Measurements from ENCODE around the gene BTBD6. TPM values are rescaled to one million over a fixed set of nuclear protein-coding genes. Genes with fewer than 3 reads are reported as not detected.

Gene BTBD6
- total and polyA plus RNA-seq, 3 experiments from 2014 or later = 16.2 to 55.0 (median 54.1) TPM

DNA sequence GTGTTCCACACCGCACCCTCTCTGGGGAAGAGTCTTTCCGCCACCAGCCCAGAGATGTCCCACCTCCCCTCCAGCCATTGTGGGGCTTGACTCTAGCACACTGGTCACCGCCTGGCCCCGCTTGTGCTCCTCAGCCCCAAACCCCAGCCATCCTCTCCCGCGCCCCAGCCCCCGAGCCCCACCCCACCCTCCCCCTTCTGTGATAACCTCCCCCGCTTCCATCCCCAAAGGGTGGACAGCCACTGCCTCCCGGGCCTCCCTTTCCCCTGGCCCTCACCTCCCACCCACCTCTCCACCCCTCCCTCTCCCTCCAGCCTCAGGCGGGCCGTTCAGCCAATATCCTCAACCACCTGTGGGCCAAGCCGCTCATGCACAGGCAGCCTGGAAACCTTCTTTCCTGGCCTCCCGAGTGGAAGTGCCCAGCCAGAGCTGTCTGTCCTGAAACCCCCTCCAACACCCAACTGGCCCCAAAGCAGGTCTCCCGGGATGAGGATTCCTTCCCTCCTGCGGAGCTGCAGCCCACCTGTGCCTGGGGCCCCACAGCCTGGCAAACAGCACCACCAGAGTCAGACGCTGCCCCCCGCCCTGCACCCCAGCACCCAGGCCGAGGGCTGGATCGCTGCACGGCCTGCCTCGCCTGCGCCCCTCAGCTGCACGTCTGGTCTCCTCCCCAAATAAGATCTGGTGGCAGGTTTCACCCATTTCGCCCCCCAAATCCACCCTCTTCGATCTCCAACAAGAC lies 40.2 kb upstream of the BTBD6 start:
- no peaks in the 10 kb centered on the region for H3K9me3 Mint-ChIP-seq

DNA sequence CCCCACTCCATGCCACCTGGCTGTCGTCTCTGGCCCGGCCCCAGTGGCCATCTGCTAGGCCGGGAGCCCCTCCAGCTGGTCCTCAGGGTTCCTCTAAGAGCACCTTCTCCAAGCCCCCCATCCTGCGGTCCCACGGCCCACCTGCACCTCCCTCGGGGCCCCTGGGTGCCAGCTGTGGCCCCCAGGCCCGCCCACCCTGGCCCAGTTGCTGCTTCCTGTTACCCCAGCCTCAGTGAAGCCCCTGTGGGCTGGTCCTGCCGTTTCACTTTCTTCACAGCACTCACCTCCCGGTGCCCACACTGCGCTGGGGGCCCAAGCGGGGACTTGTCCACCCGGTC lies 39.6 kb upstream of the BTBD6 start:
- no peaks in the 10 kb centered on the region for H3K9me3 ChIP-seq (ENCODE audit: low read length)
- ChIA-PET POLR2A (no interaction called here), CTCF (interaction anchor here (2.0 kb wide), 1 partner anchor 143 kb away, joined by 7 read pairs; no protein-coding TSS in a partner anchor)
- no peaks in the 10 kb centered on the region for H3K4me1 ChIP-seq (ENCODE audit: insufficient read depth, low read length)
- H3K36me3 Mint-ChIP-seq = peaks cover 0 to 23% (median 0%) of the 10 kb centered on the region in 3 donors
- no peaks in the 10 kb centered on the region for H3K27me3 ChIP-seq (ENCODE audit: insufficient read depth, low read length, poor library complexity, severe bottlenecking)
- H3K27me3 Mint-ChIP-seq = peaks cover 0 to 4% of the 10 kb centered on the region in 2 donors
- H3K4me1 Mint-ChIP-seq = peaks cover 0 to 8% (median 0%) of the 10 kb centered on the region in 3 donors
- no peak overlapping the region for H3K27ac ChIP-seq (ENCODE audit: low read depth, low read length)
- no peaks in the 10 kb centered on the region for H3K9me3 Mint-ChIP-seq
- H3K36me3 ChIP-seq (ENCODE audit: insufficient read depth, low read length) = no peaks in the 10 kb centered on the region
- no peak overlapping the region for H3K4me3 ChIP-seq (ENCODE audit: low read length)
- DNase-seq = no peak
- peak overlapping the region in 1 of 8 donors; percentile 74 for H3K27ac Mint-ChIP-seq
- no peak overlapping the region for H3K4me3 Mint-ChIP-seq

More for the DNA sequence above, 40.2 kb upstream of the BTBD6 start:
- Mint-ChIP-seq H3K36me3 (peaks cover 0 to 20% (median 0%) of the 10 kb centered on the region in 3 donors), H3K4me1 (peaks cover 0 to 8% (median 0%) of the 10 kb centered on the region in 3 donors), H3K27ac (peak overlapping the region in 1 of 8 donors; percentile 74), H3K4me3 (no peak overlapping the region), H3K27me3 (peaks cover 0 to 4% of the 10 kb centered on the region in 2 donors)
- peaks cover 1% of the 10 kb centered on the region for H3K4me1 ChIP-seq (ENCODE audit: insufficient read depth, low read length)
- CTCF ChIA-PET = interaction anchor here (2.0 kb wide), 1 partner anchor 144 kb away, joined by 7 read pairs; no protein-coding TSS in a partner anchor
- no peaks in the 10 kb centered on the region for H3K27me3 ChIP-seq (ENCODE audit: insufficient read depth, low read length, poor library complexity, severe bottlenecking)
- H3K36me3 ChIP-seq (ENCODE audit: insufficient read depth, low read length) = no peaks in the 10 kb centered on the region
- H3K9me3 ChIP-seq (ENCODE audit: low read length) = no peaks in the 10 kb centered on the region
- POLR2A ChIA-PET = no interaction called here
- no peak overlapping the region for H3K4me3 ChIP-seq (ENCODE audit: low read length)
- H3K27ac ChIP-seq (ENCODE audit: low read depth, low read length) = no peak overlapping the region
- DNase-seq = no peak

DNA sequence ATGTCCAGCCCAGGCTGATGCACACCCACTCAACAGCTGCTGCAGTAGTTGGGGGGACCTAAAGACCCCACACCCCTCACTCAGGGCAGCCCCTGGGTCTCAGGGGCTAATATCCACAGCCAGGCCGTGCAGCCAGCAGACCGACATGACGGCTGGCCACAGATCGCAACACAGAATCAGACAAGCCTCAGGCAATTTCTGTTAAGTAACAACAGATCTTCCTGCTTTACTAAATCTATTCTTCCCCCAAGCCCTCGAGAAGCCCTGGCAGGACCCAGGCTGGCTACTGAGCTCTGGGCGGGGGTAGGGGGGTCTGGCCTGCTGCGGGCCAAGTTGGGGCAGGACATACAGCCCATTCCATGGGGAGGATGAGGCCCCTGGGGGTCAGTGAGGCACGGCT lies 39.2 kb upstream of the BTBD6 start:
- H3K36me3 Mint-ChIP-seq = peaks cover 0 to 23% (median 0%) of the 10 kb centered on the region in 3 donors
- Histone ChIP-seq H3K27ac (ENCODE audit: low read depth, low read length) (no peak overlapping the region), H3K36me3 (ENCODE audit: insufficient read depth, low read length) (no peaks in the 10 kb centered on the region), H3K27me3 (ENCODE audit: insufficient read depth, low read length, poor library complexity, severe bottlenecking) (no peaks in the 10 kb centered on the region), H3K9me3 (ENCODE audit: low read length) (no peaks in the 10 kb centered on the region), H3K4me3 (ENCODE audit: low read length) (no peak overlapping the region), H3K4me1 (ENCODE audit: insufficient read depth, low read length) (no peaks in the 10 kb centered on the region)
- DNase-seq = no peak
- ChIA-PET CTCF (no interaction called here), POLR2A (no interaction called here)
- peaks cover 0 to 4% of the 10 kb centered on the region in 2 donors for H3K27me3 Mint-ChIP-seq
- H3K9me3 Mint-ChIP-seq = no peaks in the 10 kb centered on the region
- H3K27ac Mint-ChIP-seq = peak overlapping the region in 1 of 8 donors; percentile 85
- peaks cover 0 to 8% (median 0%) of the 10 kb centered on the region in 3 donors for H3K4me1 Mint-ChIP-seq
- no peak overlapping the region for H3K4me3 Mint-ChIP-seq

DNA sequence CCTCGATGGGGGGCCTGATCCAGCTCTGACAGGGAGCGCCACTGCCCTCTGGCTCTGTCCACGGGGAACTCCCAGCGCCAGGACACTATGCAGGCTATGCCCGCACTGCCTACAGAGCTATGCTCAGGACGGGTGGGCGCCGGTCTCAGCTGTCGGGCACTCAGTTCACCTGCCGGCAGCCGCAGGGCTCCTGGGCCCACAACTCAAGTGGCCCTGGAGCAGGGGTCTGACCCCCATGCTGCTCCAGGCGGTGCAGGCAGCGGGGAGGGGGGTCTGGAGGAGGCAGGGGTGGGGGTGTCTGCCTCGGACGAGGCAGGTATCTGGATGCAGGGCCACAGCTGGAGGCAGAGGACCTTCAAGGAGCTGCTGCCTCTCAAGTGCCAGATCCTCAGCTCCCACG lies 38.7 kb upstream of the BTBD6 start:
- no peak for DNase-seq
- Mint-ChIP-seq H3K27me3 (no peaks in the 10 kb centered on the region), H3K27ac (no peak overlapping the region), H3K9me3 (no peaks in the 10 kb centered on the region), H3K4me1 (peaks cover 0 to 4% (median 0%) of the 10 kb centered on the region in 3 donors), H3K36me3 (peaks cover 0 to 23% (median 0%) of the 10 kb centered on the region in 3 donors), H3K4me3 (no peak overlapping the region)
- ChIA-PET CTCF (no interaction called here), POLR2A (no interaction called here)
- no peaks in the 10 kb centered on the region for H3K4me1 ChIP-seq (ENCODE audit: insufficient read depth, low read length)
- H3K4me3 ChIP-seq (ENCODE audit: low read length) = no peak overlapping the region
- H3K27me3 ChIP-seq (ENCODE audit: insufficient read depth, low read length, poor library complexity, severe bottlenecking) = no peaks in the 10 kb centered on the region
- no peaks in the 10 kb centered on the region for H3K9me3 ChIP-seq (ENCODE audit: low read length)
- no peak overlapping the region for H3K27ac ChIP-seq (ENCODE audit: low read depth, low read length)
- H3K36me3 ChIP-seq (ENCODE audit: insufficient read depth, low read length) = no peaks in the 10 kb centered on the region

DNA sequence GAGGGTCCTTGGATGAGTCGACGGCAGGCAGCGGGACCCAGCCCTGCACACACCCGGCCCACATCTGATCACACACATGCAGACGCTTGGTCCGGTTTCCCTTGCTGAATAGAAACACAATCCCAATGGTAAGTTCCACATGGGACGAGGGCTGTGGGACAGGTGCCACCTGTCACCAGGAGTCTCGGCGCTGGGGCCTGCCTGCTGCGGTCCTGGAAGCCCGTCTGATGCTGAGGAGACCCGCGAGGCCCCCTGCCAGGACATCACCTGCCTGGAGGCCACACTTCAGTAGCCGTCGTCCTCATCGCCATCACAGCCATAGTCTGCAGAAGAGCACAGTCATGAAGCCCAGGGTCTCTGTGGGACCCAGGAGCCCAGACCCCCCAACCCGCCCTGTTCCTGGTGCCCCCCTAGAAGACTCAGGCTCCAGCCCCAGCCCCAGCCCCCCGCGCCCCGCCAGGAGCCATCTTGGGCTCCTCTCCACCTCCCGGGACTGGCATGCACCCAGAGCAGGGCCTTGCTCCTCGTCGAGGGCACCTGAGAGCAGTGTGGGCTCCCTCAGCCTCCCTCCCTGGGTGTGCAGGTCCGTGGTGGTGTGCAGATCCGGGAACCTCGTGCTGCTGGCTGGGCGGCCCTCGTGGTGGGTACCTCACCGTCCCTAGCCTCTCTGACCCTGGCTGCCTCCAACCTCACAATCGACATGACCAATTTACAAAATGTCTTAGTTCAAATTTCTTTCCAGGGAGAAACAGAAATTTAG lies 37.9 kb upstream of the BTBD6 start:
- Mint-ChIP-seq H3K27ac (peak overlapping the region in 1 of 8 donors; percentile 29), H3K36me3 (peaks cover 0 to 28% (median 0%) of the 10 kb centered on the region in 3 donors), H3K4me3 (no peak overlapping the region), H3K4me1 (no peaks in the 10 kb centered on the region), H3K9me3 (no peaks in the 10 kb centered on the region), H3K27me3 (no peaks in the 10 kb centered on the region)
- no peak for DNase-seq
- no peaks in the 10 kb centered on the region for H3K36me3 ChIP-seq (ENCODE audit: insufficient read depth, low read length)
- ChIA-PET CTCF (no interaction called here), POLR2A (no interaction called here)
- H3K27ac ChIP-seq (ENCODE audit: low read depth, low read length) = no peak overlapping the region
- no peaks in the 10 kb centered on the region for H3K27me3 ChIP-seq (ENCODE audit: insufficient read depth, low read length, poor library complexity, severe bottlenecking)
- no peak overlapping the region for H3K4me3 ChIP-seq (ENCODE audit: low read length)
- H3K4me1 ChIP-seq (ENCODE audit: insufficient read depth, low read length) = no peaks in the 10 kb centered on the region
- H3K9me3 ChIP-seq (ENCODE audit: low read length) = no peaks in the 10 kb centered on the region

DNA sequence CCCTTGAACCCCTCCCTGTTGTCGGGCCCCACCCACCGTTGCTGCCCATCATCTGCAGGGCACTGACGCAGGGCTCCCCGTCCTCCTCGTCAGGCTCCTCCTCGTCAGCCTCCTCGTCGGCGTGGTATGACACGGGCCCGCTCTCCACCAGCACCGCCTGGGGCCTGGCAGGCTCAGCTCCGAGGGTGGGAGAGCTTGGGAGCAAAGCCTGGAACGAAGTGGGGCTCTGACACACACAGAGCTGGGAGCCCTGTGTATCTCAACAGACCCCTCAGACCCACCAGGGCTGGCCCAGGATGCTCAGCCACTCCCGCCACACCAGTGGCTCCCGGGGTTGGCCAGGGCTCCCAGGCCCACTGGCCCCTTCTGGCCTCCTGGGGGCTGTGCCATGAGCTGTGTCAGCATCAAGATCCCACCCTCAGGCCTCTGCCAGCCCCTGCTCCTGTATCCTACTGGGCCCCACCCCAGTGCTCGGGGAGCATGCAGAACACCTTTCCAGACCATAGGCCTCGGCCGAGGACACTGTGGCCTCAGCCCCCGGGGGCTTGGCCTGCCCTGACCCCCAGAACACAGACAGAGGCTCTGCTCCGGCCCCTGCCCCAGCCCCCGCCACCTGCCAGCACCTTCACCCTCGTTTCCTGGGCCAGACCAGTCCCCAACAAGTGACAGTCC lies 37.1 kb upstream of the BTBD6 start:
- Histone ChIP-seq H3K9me3 (ENCODE audit: low read length) (no peaks in the 10 kb centered on the region), H3K27me3 (ENCODE audit: insufficient read depth, low read length, poor library complexity, severe bottlenecking) (no peaks in the 10 kb centered on the region), H3K4me3 (ENCODE audit: low read length) (no peak overlapping the region), H3K4me1 (ENCODE audit: insufficient read depth, low read length) (no peaks in the 10 kb centered on the region), H3K27ac (ENCODE audit: low read depth, low read length) (no peak overlapping the region), H3K36me3 (ENCODE audit: insufficient read depth, low read length) (no peaks in the 10 kb centered on the region)
- H3K4me1 Mint-ChIP-seq = peaks cover 0 to 3% (median 0%) of the 10 kb centered on the region in 3 donors
- CTCF ChIA-PET = interaction anchor here (1.1 kb wide), 1 partner anchor 8 kb away, joined by 3 read pairs; no protein-coding TSS in a partner anchor
- no peak overlapping the region for H3K27ac Mint-ChIP-seq
- H3K27me3 Mint-ChIP-seq = no peaks in the 10 kb centered on the region
- no peak overlapping the region for H3K4me3 Mint-ChIP-seq
- POLR2A ChIA-PET = no interaction called here
- H3K9me3 Mint-ChIP-seq = no peaks in the 10 kb centered on the region
- no peak for DNase-seq
- H3K36me3 Mint-ChIP-seq = peaks cover 0 to 34% (median 4%) of the 10 kb centered on the region in 3 donors

DNA sequence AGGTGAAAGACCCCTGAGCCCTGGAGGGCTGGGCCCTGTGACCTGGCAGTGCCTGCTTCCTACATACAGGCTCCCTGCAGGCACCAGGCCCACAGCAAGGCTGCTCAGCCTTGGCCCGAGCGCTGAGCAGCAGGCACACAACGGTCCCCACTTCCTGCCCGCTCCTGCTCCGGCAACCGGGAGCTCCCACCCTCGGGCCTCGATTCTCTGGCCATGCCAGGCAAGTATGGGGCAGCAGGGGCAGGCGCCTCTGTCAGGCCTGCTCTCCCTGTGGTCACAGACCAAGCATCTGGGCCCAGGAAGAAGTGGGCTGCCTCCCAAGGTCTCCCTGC lies 36.6 kb upstream of the BTBD6 start:
- Mint-ChIP-seq H3K9me3 (no peaks in the 10 kb centered on the region), H3K4me1 (peaks cover 0 to 3% (median 0%) of the 10 kb centered on the region in 3 donors), H3K4me3 (no peak overlapping the region), H3K36me3 (peaks cover 0 to 38% (median 4%) of the 10 kb centered on the region in 3 donors), H3K27ac (no peak overlapping the region), H3K27me3 (no peaks in the 10 kb centered on the region)
- H3K27me3 ChIP-seq (ENCODE audit: insufficient read depth, low read length, poor library complexity, severe bottlenecking) = no peaks in the 10 kb centered on the region
- H3K36me3 ChIP-seq (ENCODE audit: insufficient read depth, low read length) = no peaks in the 10 kb centered on the region
- no peak for DNase-seq
- CTCF ChIA-PET = interaction anchor here (1.1 to 1.4 kb wide), 2 partner anchors 9 to 16 kb away, joined by 3 to 4 read pairs; no protein-coding TSS in a partner anchor
- no peak overlapping the region for H3K27ac ChIP-seq (ENCODE audit: low read depth, low read length)
- H3K4me3 ChIP-seq (ENCODE audit: low read length) = no peak overlapping the region
- no peaks in the 10 kb centered on the region for H3K4me1 ChIP-seq (ENCODE audit: insufficient read depth, low read length)
- no peaks in the 10 kb centered on the region for H3K9me3 ChIP-seq (ENCODE audit: low read length)
- POLR2A ChIA-PET = no interaction called here
